GM12878 (cell line): ENCODE measurements around the gene CCDC51. TPM values are rescaled to one million over a fixed set of nuclear protein-coding genes. Genes with fewer than 3 reads are reported as not detected.

Experiments used
- ATAC-seq: fragments of 200-7000 bp; cut with Tn5 transposase; 3 replicates; pipeline ENCODE4 v1.9.1; 2020; ENCODE audit warnings: mild to moderate bottlenecking, moderate library complexity
- BruUV-seq: library from RNA; stranded (reverse); fragments of 400-500 nt; replicated peaks from 2 replicates; lab custom pipeline; 2021; lab: Mats Ljungman, UMichigan
- CTCF ChIA-PET: fragments of 300-600 bp; sonication (Branson Sonifier 250); formaldehyde crosslinking; extraction: SDS; loops from one replicate; lab custom pipeline; 2021; ENCODE audit warnings: inconsistent platforms; lab: Yijun Ruan, JAX
- POLR2A ChIA-PET: fragments of 350-600 bp; formaldehyde crosslinking; extraction: SDS; loops from one replicate; lab custom pipeline; 2021; ENCODE audit warnings: inconsistent platforms; lab: Charles Lee
- RAD21 ChIA-PET: fragments of 300-600 bp; sonication (Branson Sonifier 250); formaldehyde crosslinking; loops from one replicate; lab custom pipeline; 2023; ENCODE audit warnings: antibody characterized with exemption; ENCODE audit not compliant: unreplicated experiment; lab: Charles Lee
- SMC1A ChIA-PET: fragments of 300-600 bp; sonication (Branson Sonifier 250); formaldehyde crosslinking; loops from one replicate; lab custom pipeline; 2023; ENCODE audit not compliant: unreplicated experiment, uncharacterized antibody; lab: Charles Lee
- DNase-seq: peaks from one replicate; pipeline ENCODE4 v3.0.0-alpha.2; 2011; ENCODE audit warnings: low read depth, low spot score
- FAIRE-seq: peaks from 3 replicates; lab custom pipeline; 2011; peaks lifted over from hg19 to GRCh38; lab: Jason Lieb, UNC
- H2AFZ ChIP-seq: 2 replicates; pipeline ENCODE4 v1.6.0; 2011; ENCODE audit warnings: low read depth, low read length, control low read depth; ENCODE audit not compliant: control insufficient read depth
- H3K27ac ChIP-seq: 2 replicates; pipeline ENCODE4 v1.5.1; 2011; ENCODE audit warnings: control low read depth; ENCODE audit not compliant: control insufficient read depth, insufficient read depth
- H3K27me3 ChIP-seq, 2 experiments: replicated peaks in 1 of 2; 2 replicates each; pipeline versions ENCODE4 v1.6.0 to v1.6.1; 2011; ENCODE audit warnings: low read length in 1 of 2; ENCODE audit not compliant: control insufficient read depth in 2 of 2, insufficient read depth in 2 of 2
- H3K36me3 ChIP-seq, 2 experiments: 2 replicates each; pipeline ENCODE4 v1.5.1; 2011; ENCODE audit warnings: low read length in 1 of 2; ENCODE audit not compliant: control insufficient read depth in 2 of 2, insufficient read depth in 2 of 2
- H3K4me1 ChIP-seq: 2 replicates; pipeline ENCODE4 v1.6.1; 2011; ENCODE audit warnings: mild to moderate bottlenecking, low read length, moderate library complexity, mixed read lengths; ENCODE audit not compliant: control insufficient read depth, insufficient read depth
- H3K4me2 ChIP-seq: 2 replicates; pipeline ENCODE4 v1.6.0; 2011; ENCODE audit warnings: control low read depth; ENCODE audit not compliant: control insufficient read depth, insufficient read depth
- H3K4me3 ChIP-seq: fragments of 200-600 bp; sonication (generic); 2 replicates; pipeline ENCODE4 v1.5.1; 2016
- H3K79me2 ChIP-seq: 2 replicates; pipeline ENCODE4 v1.6.0; 2011; ENCODE audit warnings: low read length; ENCODE audit not compliant: control insufficient read depth, insufficient read depth
- H3K9ac ChIP-seq: 2 replicates; pipeline ENCODE4 v1.8.0; 2011; ENCODE audit warnings: low read length, control low read depth, mixed read lengths; ENCODE audit not compliant: control insufficient read depth, insufficient read depth
- H3K9me3 ChIP-seq: replicated peaks from 3 replicates; pipeline ENCODE4 v1.5.1; 2011; ENCODE audit warnings: mild to moderate bottlenecking, low read length; ENCODE audit not compliant: control insufficient read depth, insufficient read depth
- H4K20me1 ChIP-seq: 2 replicates; pipeline ENCODE4 v1.6.0; 2011; ENCODE audit not compliant: control insufficient read depth, insufficient read depth
- MYB ChIP-seq: fragments of 150-350 bp; IDR thresholded peaks from 2 replicates; pipeline ENCODE4 v1.6.1; 2014; ENCODE audit warnings: mild to moderate bottlenecking, low read depth, low read length, borderline replicate concordance
- NBN ChIP-seq: fragments of 450-650 bp; IDR thresholded peaks from 2 replicates; pipeline ENCODE4 v1.6.1; 2016
- SPI1 ChIP-seq: IDR thresholded peaks from 2 replicates; pipeline ENCODE4 v1.6.1; 2011; ENCODE audit warnings: low read depth, mild to moderate bottlenecking, low read length, moderate library complexity, borderline replicate concordance; ENCODE audit not compliant: insufficient read depth
- WGBS: methylation state at CpG from one replicate; pipeline ENCODE4 v1.1.6; 2016; ENCODE audit warnings: low lambda C conversion rate; ENCODE audit not compliant: insufficient replicate concordance, insufficient coverage; ENCODE audit errors: missing lambda C conversion rate; 5-methylcytosine and 5-hydroxymethylcytosine counted together
- in situ Hi-C: fragments of 300-500 bp; cut with MboI; formaldehyde crosslinking; loops from 9 replicates; pipeline ENCODE4 v1.14.3; 2018; ENCODE audit warnings: mixed read lengths
- intact Hi-C: fragments of 100-400 bp; cut with micrococcal nuclease; formaldehyde crosslinking; loops from one replicate; pipeline ENCODE4 v1.14.2; 2022; ENCODE audit not compliant: unreplicated experiment
- polyA plus RNA-seq, 11 experiments: library from polyadenylated mRNA; depleted of rRNA in 4 of 11; unstranded in 6 of 11; stranded (reverse) in 5 of 11; fragments of >200 nt; fragmentation: Nextera tagmentation in 4 of 11; fragmentation: Illumina TruSeq in 1 of 11; extraction: Ambion mirVana in 4 of 11; extraction: Trizol in 1 of 11; gene quantifications; 1 replicate in 1 of 11; 2 replicates in 10 of 11; pipeline versions ENCODE4 v1.2.1 to v1.2.3, GENCODE V29; 2011 to 2016; ENCODE audit warnings: inconsistent platforms in 2 of 11, missing spikeins in 2 of 11, low read depth in 1 of 11
- total RNA-seq, 4 experiments: library from RNA; depleted of rRNA in 3 of 4; stranded (reverse); fragments of >200 nt in 3 of 4; fragmentation: Illumina TruSeq in 1 of 4; extraction: Trizol in 1 of 4; gene quantifications; 2 replicates each; pipeline versions ENCODE4 v1.2.1 to v1.2.3, GENCODE V29; 2013 to 2021
- TF ChIP-seq, protein P1 (sequence below): IDR thresholded peaks from 2 replicates; pipeline ENCODE4 v1.6.1; 2011; ENCODE audit warnings: mild to moderate bottlenecking, low read depth, low read length, moderate library complexity; ENCODE audit not compliant: insufficient replicate concordance

The CCDC51 gene
- total and polyA plus RNA-seq, 10 of the 15 experiments (the other 5 are each of a cell fraction or from before 2014, with no cell fraction given): 10.6 to 54.9 (median 28.5) TPM

DNA sequence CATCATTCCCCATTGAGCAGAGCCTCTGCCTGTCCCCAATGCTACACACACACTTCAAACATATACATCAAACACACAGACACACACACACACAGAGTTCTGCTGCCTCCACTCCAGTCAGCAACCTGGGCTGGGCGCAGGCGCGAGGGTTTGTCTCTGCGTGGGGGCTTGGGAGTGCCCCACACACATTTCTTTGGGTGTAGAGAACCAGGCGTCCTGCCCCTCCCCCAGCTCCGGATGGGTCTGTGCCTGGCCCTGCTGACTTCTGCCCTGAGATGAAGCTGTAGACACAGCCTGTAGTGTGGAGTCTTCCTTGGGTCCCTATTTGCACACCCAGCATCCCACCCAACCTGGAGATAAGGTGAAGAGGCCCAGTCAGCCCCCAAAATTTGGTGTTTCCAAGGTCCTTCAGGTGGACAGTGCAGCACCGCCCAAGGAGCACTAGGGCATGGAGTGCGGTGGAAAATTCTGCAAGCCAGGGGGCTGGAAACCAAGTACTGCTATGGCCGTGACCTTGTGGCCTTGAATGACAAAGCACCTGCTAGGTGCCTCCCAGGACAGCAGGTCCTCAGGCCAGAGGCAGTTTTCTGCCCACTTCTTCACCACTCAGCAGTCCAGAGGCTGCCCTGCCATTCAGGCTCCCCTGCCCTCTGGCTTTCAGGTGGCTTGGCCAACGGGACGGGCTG is 41.1 kb downstream of the CCDC51 start (continued):
- TF ChIP-seq, protein P1, sequence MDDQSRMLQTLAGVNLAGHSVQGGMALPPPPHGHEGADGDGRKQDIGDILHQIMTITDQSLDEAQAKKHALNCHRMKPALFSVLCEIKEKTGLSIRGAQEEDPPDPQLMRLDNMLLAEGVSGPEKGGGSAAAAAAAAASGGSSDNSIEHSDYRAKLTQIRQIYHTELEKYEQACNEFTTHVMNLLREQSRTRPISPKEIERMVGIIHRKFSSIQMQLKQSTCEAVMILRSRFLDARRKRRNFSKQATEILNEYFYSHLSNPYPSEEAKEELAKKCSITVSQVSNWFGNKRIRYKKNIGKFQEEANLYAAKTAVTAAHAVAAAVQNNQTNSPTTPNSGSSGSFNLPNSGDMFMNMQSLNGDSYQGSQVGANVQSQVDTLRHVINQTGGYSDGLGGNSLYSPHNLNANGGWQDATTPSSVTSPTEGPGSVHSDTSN: no peak
- TF ChIP-seq, all 136 proteins: peak for 0

DNA sequence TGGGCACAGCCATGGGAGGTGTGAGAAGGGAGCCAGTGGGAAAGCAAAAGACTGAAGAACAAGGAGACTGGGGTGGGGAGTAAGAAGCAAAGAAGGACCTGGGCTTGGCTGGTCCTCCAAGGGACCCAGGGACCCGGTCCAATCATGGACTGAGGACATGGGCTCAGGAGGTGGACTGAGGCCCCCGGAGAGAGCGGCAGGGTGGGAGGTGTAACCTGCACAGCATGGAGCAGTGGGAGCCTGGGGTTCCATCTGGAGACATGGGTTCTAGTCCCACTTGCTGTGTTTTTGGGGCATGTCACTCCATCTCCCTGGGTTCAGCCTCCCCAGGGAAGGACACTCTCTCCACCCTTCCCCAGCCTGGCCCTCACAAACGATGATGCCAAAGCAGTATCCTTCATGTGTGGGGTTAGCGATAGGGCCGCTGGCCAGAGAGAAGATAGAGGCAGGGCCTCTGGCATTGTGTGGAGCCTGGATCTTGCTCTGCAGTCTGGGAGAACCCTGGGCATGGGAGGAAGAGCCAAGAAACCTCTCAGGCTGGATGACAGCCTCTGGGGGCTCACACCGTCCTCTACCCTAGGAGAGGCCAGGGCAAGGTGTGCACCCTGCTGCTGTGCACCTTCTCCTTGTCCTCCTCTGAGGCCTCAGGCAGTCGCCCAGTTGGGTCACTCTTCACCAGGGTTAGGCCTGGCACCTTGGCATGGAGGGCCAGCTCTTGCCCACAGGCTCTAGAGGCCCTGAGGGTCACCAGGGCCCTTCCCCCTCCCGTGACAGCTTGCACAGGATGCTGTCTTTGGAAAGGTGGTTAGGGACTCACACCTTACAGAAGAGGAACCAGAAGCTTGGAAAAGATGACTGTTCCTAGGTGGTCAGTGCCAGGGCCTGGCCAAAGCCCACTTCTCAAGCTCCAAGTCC is 41.9 kb downstream of the CCDC51 start:
- ATAC-seq: no peak
- Histone ChIP-seq H3K9ac (no peak overlapping the region), H3K4me2 (no peak overlapping the region), H3K9me3 (no peaks in the 10 kb centered on the region), H3K4me3 (no peak overlapping the region), H3K79me2 (no peaks in the 10 kb centered on the region), H3K27me3 (no peaks in the 10 kb centered on the region), H2AFZ (no peak overlapping the region), H4K20me1 (no peaks in the 10 kb centered on the region), H3K36me3 (no peaks in the 10 kb centered on the region), H3K4me1 (no peaks in the 10 kb centered on the region), H3K27ac (no peak overlapping the region)
- intact Hi-C loops (no loop called here), in situ Hi-C loops (no loop called here)
- ChIA-PET SMC1A (interaction anchor here (3.9 to 8.0 kb wide), 2 partner anchors 38 to 123 kb away, joined by 33 to 287 read pairs; partner anchors contain the start of genes CCDC51 and TMA7), POLR2A (no interaction called here), RAD21 (interaction anchor here (1.0 to 5.9 kb wide), 5 partner anchors 38 to 204 kb away, joined by 3 to 259 read pairs (median 9); no protein-coding TSS in a partner anchor), CTCF (interaction anchor here (3.1 to 22.0 kb wide), 2 partner anchors 38 to 166 kb away, joined by 47 to 757 read pairs; partner anchors contain the start of genes CCDC51 and TMA7)
- no peak for DNase-seq
- no TSS peak for BruUV-seq
- 50% methylated on average over 9 of the region's 9 CpGs for WGBS
- no peak for FAIRE-seq
- TF ChIP-seq NBN: no peak
- no peak for TF ChIP-seq SPI1
- TF ChIP-seq MYB: no peak
